ENCODE data around the gene TMEM109.

The TMEM109 gene

DNA sequence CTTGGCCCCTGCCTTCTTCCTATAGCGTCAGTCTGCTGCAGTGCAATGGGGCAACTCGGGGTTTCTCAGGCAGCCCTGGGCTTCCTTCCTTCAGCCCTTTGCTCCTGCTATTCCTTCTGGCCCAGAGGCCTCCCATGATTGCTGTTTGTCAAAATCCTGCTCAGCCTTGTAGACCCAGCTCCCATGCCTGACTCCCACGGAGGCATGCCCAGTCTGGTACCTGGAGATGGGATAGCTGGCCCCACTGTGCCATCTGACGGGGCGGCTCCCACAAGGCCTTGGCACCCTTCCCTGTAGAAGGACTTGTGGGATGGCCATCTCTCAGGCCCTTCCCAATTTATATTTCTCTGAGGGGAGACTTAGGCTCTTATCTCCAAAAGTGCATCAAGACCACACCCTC lies 56.9 kb downstream of the TMEM109 start:
- DNase-seq (ENCODE audit: low read depth in 3 of 3), result no peak

DNA sequence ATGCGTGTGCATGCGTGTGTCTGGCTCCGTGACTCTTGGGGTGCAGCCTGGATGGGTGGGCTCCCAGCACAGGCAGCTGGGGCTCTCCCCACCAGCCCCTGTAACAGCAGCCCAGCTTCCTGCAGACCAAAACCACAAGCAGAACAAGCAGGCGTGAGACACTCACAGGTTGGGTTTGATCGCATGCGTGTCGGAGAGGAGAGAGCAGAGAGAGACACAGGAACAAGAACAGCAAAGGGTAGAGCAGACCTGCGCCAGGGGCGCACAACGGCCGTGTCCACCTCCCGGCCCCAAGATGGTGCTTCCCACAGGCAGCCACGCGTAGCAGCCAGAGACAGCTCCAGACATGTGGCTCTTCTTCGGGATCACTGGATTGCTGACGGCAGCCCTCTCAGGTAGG lies 57.6 kb downstream of the TMEM109 start, which contains the start of gene CD6:
Gene CD6, plus strand, starts transcription at position 161 of the 400 bp plus-strand sequence. Its CDS starts 186 bp downstream, at position 347.
- DNase-seq (ENCODE audit: low read depth in 3 of 3), result peak in 1 of 3 experiments; percentile 69

- no peak for DNase-seq (ENCODE audit: low read depth in 3 of 3)
Observed at GRCh38 chr11:60972182-60973030, 58.4 kb downstream of the TMEM109 start.

Data from stimulated activated CD4-positive, alpha-beta T cell treated with anti-CD3 and anti-CD28 coated beads, TNF-alpha, amount 100 ng/mL, for 24 hours (primary cell).